Epithelial cell of prostate (primary cell): ENCODE measurements around the gene CTDSPL.

Experiments
- DNase-seq: peaks from one replicate; pipeline ENCODE4 v3.0.0-alpha.2; 2011; ENCODE audit warnings: low read depth, low spot score
- H3K27ac ChIP-seq: fragments of 450-650 bp; 2 replicates; pipeline ENCODE4 v1.5.1; 2017; ENCODE audit warnings: mild to moderate bottlenecking

The CTDSPL gene

DNA sequence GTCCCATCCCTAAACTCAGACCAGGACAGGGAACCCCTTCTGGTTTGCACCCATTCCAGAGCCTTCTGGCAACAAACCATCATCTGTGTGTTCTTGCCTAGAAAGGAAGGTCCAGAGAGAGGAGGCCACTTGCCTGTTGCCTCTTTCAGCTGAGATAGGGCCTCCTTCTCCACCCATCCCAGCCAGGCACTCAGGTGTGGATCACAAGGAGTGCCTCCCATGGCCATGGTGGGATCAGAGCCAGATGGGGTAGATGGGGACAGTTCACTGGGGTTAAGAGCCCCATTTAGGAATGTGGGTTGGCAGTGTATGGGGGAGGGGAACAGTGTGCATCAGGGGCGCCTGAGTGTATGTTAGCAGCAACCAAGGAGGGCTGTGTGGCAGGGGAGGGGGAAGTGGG is 8.9 kb upstream of the CTDSPL start:
- H3K27ac ChIP-seq, result peak overlapping the region; percentile 84
- no peak for DNase-seq

DNA sequence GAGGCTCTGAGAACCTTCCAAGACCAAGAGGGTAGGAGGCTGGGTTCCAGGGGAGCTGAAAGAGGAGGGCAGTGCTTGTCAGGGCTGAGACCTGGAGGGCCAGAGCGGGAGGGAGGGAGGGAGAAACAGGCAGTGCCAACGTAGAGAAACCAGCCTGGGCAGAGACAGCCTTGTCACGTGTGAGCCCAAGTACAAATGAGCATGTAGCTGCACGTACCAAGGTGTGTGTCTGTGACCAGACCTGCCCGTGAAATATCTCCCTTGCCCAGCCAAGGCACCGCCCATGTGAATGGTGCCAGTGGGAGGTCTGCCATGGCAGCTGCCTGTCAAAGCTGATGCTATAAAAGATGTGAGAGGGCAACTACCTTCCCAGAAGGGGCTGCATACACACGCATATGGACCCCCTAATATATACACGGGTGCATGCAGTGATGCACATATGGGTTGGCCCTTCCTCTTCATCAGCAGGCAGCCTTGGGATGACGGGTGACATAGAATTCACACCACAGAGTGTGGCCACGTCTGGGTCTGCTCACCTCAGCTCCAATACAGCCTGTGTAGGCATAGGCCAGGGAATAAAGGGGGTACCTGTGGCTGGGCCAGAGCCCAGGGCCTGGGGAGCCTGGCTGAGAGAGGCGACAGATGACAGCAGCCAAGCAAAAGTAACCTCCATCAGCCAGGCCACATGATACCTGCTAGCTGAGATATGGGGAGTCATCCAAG is 7.8 kb upstream of the CTDSPL start:
- H3K27ac ChIP-seq, result peak overlapping the region; percentile 84
- peak; percentile 98 for DNase-seq

DNA sequence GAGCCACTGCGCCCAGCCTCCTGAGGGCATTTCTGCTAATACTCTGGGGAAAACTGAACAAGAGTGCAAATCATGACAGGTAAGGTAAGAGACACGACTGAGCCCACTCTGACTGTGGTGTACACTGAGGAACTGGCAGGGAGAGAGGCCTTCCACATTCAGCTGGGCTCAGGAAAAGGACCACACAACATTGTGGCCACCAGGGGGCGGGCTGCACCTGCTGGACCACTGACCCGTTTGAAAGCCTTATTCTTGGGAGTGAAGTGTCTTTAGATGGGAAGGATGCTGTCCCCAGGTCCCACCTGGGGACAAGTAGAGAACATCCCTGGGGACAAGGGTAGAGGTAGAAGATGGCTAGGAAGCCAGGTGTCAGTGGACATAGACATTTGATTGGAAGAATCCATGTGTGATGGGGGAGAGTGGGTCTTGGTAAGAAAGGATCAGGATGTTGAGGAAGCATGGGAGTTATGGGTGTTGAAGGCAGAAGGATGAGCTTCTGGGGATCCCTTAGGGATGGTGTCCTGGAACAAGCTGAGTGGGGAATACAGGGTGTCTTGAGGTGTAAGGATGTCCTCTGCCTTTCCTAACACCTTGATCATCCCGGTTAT is 6.2 kb upstream of the CTDSPL start:
- no peak for DNase-seq
- H3K27ac ChIP-seq, result no peak overlapping the region

DNA sequence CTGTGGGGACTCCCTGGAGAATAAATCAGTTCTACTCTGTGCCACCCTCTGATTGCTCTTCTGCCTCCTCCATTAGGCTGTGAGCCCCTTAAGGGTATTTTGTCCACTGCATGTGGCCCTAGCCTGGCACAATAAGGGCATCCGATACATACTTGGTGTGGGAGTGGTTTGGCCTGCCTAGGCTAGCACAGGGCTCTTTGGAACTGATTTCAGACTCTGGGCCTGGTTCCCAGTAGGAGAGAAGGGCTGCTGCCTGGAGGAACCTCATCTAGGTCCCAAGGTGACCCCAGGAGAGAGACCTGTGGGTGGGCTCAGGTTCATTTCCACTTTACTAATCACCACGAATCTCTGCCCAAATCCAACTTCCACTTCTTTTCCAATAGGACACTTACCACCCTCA is 5.3 kb upstream of the CTDSPL start:
- peak overlapping the region; percentile 15 for H3K27ac ChIP-seq
- DNase-seq, result no peak

DNA sequence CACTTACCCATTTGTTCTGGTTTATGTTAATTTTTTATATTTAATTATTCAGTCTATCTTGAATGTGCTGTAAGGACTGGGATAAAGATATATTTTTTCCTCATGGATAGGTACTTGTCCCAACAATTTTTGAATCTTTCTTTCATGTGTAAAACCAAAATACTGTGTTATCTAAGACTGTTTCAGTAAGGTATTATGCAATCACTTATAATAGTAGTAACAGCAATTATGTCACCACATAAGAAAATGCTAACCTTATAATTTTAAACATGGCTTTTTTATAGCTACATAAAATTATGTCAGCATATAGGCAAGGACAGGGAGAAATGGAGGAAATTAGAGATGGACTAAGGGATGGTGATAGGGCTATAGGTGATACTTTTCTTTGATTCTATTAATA is 2.9 kb upstream of the CTDSPL start:
- no peak for DNase-seq
- H3K27ac ChIP-seq, result no peak overlapping the region

DNA sequence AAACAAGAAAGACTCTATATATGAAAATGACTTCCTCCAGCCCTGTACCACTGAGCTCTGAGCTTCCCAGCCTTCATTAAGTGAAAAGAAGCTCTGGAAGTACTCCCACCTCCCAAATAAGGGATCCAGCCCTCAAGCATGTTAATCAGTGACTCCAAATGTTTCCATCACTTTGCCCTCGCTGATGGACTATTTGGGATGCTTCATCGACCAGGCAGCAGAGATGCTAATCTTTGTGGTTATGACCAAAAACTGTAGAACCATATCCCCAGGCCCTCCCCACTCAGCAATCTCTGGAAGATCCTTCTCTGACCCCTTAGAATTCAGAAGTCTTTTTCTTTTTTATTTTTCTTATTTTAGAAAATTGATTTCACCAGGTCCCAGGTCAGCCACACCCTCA is 2.3 kb upstream of the CTDSPL start:
- no peak overlapping the region for H3K27ac ChIP-seq
- DNase-seq, result no peak

DNA sequence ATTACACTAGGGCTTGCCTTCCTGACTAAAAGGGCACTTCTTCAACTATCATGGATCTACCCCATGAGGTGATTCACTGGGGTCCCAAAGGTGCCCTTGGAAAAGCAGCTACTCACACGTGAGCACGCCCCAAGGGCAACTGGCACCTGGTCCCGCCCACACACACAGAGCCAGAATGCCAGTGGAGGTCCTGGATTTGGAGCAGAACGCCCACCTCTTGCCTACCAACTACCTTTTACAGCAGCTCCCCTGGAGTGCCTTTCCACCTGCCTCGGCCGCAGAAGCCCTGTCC is 1.8 kb upstream of the CTDSPL start:
- DNase-seq, result no peak

DNA sequence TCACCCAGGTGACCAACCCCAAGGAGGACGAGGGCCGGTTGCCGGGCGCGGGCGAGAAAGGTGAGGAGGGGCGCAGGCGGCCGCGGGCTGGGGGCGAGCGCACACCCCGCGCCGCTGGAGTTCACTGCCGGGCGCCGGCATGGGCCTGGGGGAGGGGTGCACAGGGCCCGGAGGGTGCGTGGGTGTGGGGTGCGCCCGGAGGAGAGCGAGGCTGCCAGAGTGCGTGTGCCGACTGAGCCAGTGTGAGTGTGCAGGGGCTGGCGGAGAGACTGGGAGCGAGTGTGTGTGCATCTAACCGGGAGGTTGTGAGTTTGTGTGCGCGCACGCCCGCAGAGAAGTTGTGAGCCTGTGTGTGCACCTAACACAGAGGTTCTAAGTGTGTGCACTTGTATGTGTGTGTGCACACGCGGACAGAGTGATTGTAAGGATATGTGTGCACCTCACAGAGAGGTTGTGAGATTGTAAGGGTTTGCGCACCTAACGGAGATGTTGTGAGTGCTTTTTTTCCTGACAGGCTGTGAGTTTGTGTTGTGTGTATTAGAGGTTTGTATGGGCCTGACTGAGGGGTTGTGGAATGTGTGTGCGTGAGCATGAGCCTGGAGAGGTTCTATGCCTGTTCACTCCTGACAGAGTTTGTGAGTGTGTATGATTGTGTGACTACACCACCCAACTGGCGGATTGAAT is 681 bp downstream of the CTDSPL start:
- peak overlapping the region; percentile 66 for H3K27ac ChIP-seq
- no peak for DNase-seq

More for the DNA sequence above, 1.8 kb upstream of the CTDSPL start:
- H3K27ac ChIP-seq, result peak overlapping the region; percentile 66

DNA sequence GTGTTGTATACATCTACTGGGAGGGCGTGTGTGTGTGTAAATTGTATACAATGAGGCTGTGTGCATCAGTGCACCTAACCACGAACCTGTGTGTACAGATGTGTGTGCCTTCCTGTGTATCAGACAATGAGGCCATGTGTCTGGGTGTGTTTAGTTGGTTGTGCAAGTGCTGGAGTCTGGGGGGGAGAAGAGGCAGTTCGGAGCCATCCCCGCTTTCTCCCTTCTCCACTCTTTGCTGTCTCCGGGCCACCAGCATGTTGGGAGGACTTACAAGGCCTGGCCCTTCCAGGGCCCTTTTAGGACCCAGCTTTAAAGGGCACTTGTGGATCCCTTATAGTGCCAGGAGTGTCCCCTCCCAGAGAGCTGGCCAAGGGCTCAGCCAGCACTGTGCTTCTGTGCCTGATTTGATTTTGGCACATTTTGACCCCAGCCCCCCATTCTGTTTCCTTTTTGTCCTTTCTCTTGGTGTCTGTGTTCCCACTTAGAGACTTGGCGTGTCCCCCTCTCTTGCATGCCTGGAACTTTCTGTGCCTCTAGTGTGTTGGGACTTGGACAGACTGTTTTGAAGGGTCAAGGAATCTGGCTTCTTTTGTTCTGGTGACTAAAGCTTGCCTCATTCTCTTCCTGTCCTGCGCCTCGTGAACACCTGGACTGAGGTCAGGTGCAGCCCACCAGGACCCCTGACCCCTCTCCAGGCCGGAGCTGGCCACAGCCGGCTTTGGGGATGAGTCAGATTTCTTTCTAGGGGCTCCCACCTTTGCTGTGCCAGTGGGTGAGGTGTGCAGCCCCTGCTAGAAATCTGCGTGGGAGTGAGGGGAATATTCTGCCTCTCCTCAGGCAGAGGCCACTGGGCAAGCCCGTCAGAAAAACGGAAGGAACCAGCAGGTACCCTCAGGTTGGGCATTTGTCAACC is 1.5 kb downstream of the CTDSPL start:
- H3K27ac ChIP-seq, result peak overlapping the region; percentile 66
- no peak for DNase-seq

DNA sequence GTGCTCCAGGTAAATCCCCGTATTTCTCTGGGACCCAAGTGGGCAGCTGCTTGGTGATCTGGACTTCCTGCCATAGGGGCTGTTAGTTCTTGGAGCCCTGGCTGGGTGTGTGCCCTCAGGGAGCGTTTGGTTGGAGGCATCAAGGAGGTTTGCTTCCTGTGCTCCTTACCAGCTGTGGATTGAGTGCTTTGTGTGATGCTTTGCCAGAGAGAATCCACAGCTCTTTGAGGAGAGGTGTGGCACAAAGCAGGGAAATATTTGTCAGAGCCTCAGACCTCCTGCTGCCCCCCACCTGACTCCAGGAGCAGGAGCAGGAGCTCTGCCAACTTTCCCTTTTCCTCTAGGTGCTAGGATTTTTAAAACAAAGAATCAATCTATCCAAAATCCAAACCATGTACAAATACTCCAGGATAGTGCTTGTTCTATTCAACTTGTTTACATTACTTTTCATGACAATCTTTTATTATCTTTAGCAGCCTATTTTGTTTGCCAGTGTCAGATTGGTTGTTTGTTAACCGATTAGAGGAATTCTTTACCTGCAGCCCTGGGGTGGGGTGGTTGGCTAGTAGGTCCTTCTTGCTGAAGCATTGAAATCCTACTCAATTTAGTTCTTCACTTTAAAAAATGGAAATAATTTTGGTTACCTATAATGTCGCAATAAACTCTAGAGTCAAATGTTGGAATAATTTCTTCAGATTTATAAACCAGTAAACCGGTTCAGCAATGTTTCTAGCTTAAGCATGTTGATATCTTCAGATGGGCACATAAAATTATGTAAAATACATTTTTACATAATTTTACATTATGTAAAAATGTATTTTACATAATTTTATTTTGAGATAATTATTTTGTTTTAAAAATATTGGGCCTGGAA is 2.5 kb downstream of the CTDSPL start:
- H3K27ac ChIP-seq, result peak overlapping the region; percentile 66
- no peak for DNase-seq

DNA sequence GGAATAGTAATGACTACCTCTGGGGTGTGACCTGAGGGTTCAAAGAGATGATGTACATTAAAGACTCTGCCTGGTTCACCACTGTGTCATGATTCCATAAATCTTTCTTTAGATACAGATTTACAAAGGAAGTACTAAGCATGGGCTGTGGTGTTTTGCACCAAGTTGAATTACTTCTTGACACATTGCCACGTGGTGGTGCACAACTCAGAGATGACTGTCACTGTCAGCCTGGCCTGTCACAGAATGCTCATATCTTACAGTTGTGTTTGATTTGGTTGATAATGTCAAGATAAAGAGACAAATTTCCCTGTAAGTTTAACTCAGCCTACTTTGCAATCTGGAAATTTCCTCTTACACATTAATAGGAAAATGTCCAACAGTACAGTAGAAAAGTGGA is 3.2 kb downstream of the CTDSPL start:
- no peak for DNase-seq
- no peak overlapping the region for H3K27ac ChIP-seq

DNA sequence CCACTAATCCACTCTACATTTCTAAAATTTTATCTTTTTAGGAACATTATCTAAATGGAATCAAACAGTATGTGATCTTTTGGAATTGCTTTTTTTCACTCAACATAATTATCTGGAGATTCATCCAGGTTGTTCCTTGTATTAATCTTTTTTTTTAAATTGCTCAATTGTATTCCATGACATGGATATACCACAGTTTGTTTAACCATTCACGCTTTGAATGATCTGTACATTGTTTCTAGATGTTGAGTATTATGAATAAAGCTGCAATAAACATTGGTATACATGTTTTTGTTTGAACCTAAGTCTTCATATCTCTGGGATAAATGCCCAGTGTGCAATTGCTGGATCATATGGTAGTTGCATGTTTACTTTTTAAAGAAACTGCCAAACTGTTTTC is 5.5 kb downstream of the CTDSPL start:
- no peak for DNase-seq
- H3K27ac ChIP-seq, result no peak overlapping the region

DNA sequence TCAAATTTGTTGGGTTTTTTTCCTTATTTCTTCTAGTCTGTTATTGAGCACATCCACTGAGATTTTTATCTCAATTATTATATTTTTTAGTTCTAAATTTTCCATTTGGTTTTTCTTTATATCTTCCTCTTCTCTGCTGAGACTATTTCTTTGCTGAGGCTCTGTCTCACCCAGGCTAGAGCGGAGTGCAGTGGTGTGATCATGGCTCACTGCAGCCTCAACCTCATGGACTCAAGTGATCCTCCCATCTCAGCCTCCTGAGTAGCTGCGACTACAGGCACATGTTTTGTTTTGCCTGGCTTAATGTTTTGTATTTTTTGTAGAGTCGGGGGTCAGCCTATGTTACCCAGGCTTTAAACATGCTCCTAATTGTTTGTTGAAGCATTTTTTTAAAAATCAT is 10.2 kb downstream of the CTDSPL start:
- H3K27ac ChIP-seq, result no peak overlapping the region
- DNase-seq, result no peak

DNA sequence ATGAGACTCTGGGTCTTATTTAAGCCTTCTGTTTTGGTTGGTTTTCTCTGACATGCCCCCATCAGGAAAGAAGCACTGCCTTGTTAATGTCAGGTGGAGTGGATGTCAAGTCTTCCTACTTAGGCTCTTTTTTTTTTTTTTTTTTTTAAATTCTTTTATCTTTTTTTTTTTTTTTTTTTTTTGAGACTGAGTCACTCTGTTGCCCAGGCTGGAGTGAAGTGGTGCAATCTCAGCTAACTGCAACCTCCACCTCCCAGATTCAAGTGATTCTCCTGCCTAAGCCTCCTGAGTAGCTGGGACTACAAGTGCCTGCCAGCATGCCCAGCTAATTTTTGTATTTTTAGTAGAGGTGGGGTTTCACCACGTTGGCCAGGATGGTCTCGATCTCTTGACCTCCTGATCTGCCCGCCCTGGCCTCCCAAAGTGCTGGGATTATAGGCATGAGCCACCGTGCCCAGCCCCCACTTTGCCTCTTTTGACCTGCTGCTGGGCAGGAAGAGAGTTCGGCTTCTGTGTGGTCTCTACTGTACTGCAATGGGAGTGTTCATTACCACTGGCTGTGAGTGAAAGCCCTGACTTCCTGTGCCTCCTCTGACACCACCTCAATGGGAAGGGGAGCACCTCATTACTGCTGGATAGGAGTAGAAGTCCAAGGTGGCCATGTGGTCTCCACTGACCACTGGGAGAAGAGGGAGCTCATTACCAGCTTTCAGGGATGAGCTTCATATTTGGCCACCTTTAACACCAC is 10.9 kb downstream of the CTDSPL start:
- no peak overlapping the region for H3K27ac ChIP-seq
- no peak for DNase-seq

DNA sequence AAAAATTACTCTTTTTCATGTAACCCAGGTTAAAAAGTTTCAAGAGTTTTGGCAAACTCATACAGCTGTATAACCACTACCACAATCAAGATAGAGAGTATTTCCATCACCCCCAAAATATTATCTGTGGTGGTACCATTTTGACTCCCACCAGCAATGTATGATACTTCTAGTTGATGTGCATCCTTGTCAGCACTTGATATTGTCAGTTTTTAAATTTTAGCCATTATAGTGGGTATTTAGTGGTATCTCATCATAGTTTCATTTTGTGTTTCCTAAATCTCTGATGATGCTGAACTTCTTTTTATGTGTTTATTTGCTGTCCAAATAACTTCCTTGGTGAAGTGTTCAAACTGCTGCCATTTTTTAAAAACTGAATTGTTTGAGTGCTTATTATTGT is 14.6 kb downstream of the CTDSPL start:
- H3K27ac ChIP-seq, result no peak overlapping the region
- no peak for DNase-seq

DNA sequence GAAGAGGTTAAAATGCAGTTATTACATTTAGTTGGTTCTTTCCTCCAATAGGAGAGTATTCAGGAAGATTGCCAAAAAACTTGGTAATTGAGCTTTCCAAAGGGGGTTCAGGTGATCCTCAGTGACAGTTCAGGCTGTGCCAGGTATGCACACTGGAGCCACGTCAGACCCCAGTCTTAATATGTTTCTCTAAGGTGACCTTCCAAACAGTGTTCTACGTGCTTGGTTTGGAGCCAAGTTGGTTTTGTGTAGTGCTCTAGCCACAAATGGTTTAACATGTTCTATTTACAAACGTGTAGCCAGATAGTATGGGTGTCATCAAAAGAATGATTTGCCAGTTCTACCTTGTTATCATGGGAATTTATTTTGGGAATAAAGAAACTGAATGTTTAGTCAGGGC is 21.0 kb downstream of the CTDSPL start:
- no peak overlapping the region for H3K27ac ChIP-seq
- no peak for DNase-seq

DNA sequence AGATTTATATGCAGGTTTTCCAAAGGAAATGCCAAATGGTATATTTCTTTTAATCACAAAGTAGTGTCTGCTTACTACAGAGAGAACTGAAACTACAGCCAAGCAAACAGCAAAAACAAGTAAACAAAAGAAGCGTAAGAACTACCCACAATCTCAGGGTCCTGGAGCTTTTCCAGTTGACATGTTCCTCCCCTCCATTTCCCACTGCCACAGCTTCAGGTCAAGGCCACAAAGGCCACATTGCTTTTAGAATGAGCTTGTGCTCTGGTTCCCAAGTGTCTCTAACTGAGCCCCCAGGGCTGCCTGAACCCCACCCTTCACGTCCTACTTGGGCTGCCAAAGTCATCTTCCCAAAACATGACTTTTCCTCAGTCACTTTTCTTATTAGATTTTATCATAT is 24.1 kb downstream of the CTDSPL start:
- no peak for DNase-seq
- no peak overlapping the region for H3K27ac ChIP-seq

DNA sequence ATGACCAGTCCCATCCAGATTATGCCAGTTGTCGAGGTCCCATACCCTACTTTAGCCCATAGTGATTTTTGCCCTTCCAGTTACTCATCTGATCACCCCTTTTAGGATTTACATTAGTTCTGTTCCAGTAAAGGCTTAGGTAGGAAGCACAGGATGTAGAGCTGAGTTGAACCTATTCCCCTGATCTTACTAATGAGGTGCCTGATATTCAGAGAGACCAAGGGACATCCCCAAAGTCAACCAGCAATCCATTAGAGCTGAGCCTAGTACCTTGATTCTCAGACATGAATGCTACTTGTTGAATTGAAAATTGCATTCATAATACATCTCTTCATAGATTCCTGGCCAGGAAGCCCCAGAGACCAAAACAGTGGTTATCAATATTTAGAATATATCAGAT is 24.7 kb downstream of the CTDSPL start:
- H3K27ac ChIP-seq, result no peak overlapping the region
- no peak for DNase-seq

DNA sequence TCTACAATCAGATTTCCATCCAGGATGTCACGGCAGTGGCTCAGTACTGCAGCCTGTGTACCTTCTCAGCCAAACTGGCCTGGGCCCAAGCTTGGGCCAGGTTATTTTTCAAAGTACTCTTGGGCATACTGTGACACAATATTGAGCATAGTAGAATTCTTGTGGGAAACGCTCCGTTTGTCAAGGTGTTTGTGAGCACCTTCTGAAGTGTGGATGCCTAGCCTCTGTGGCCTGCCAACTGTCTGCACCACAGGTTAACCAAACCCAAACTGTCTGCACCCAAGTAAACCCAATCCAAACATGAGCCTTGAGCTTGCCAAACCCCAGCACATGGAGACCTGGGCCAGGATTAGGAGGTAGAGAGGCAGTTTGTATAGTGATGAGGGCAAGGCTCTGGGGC is 25.4 kb downstream of the CTDSPL start:
- H3K27ac ChIP-seq, result no peak overlapping the region
- no peak for DNase-seq
